NCI-H82 treated with DMSO at 0.1 percent for 48 hours (cell line): ENCODE results near the gene IGSF8.
"Not testable (repeated sequence)": the region's sequence is repeated elsewhere in the genome, so short reads cannot be mapped to it uniquely, and the experiment has no call there.

Source experiments
- DNase-seq: peaks from one replicate; lab custom pipeline; 2025; ENCODE audit not compliant: unreplicated experiment; lab: John Stamatoyannopoulos, UW

IGSF8 gene

GRCh38 chr1:160127381-160127780 is 29.0 kb upstream of the IGSF8 start:
- no peak for DNase-seq

- DNase-seq = not testable (repeated sequence)
Observed at GRCh38 chr1:160126342-160126741, 27.9 kb upstream of the IGSF8 start.

- DNase-seq = no peak
Observed at GRCh38 chr1:160125746-160126145, 27.3 kb upstream of the IGSF8 start.

- DNase-seq = no peak
Observed at GRCh38 chr1:160124705-160125478, 26.5 kb upstream of the IGSF8 start.

- no peak for DNase-seq
Observed at GRCh38 chr1:160123726-160124125, 25.3 kb upstream of the IGSF8 start.

- no peak for DNase-seq
Observed at GRCh38 chr1:160122978-160123495, 24.6 kb upstream of the IGSF8 start.

GRCh38 chr1:160121388-160121787 is 23.0 kb upstream of the IGSF8 start:
- DNase-seq = no peak

GRCh38 chr1:160120797-160121196 is 22.4 kb upstream of the IGSF8 start:
- no peak for DNase-seq

GRCh38 chr1:160118928-160119327 is 20.5 kb upstream of the IGSF8 start:
- DNase-seq = no peak

GRCh38 chr1:160117709-160118183 is 19.3 kb upstream of the IGSF8 start:
- no peak for DNase-seq

GRCh38 chr1:160117300-160117699 is 18.9 kb upstream of the IGSF8 start:
- no peak for DNase-seq

- DNase-seq = no peak
Observed at GRCh38 chr1:160116283-160117147, 18.1 kb upstream of the IGSF8 start.

- DNase-seq = no peak
Observed at GRCh38 chr1:160115545-160116282, 17.3 kb upstream of the IGSF8 start, which contains the start of gene ATP1A2. TSS of gene ATP1A2 (plus strand) at chr1:160115759. CDS start at chr1:160115862, 103 bp downstream.

GRCh38 chr1:160114085-160114484 is 15.7 kb upstream of the IGSF8 start:
- DNase-seq = no peak

- no peak for DNase-seq
Observed at GRCh38 chr1:160113407-160113806, 15.0 kb upstream of the IGSF8 start.

- no peak for DNase-seq
Observed at GRCh38 chr1:160112357-160112756, 13.9 kb upstream of the IGSF8 start.

GRCh38 chr1:160111462-160111861 is 13.0 kb upstream of the IGSF8 start:
- DNase-seq = not testable (repeated sequence)

- no peak for DNase-seq
Observed at GRCh38 chr1:160109686-160110085, 11.3 kb upstream of the IGSF8 start.

GRCh38 chr1:160108888-160109662 is 10.7 kb upstream of the IGSF8 start:
- DNase-seq = no peak

GRCh38 chr1:160107512-160107911 is 9.1 kb upstream of the IGSF8 start:
- no peak for DNase-seq
